ENCODE results near the gene TSPAN9.

TSPAN9 gene

DNA sequence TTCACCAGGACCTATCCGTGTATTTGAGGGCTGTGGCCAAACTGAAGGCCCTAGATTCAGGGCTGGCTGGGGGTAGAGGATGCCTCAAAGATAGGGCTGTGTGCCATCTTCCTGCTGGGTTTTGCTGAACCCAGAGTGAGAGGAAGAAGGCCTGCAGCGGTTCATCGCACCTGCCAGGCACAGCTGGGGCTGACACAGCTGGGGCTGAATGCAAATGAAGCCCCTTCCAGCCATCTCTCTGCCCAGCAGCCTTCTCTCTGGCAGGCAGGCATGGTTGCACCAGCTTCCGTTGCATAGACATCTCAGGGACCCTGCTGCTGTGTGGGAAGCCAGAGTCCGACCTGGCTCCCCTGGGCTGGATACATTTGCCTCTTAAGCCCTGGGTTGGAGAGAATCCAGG is 152.4 kb downstream of the TSPAN9 start:
- DNase-seq = no peak

DNA sequence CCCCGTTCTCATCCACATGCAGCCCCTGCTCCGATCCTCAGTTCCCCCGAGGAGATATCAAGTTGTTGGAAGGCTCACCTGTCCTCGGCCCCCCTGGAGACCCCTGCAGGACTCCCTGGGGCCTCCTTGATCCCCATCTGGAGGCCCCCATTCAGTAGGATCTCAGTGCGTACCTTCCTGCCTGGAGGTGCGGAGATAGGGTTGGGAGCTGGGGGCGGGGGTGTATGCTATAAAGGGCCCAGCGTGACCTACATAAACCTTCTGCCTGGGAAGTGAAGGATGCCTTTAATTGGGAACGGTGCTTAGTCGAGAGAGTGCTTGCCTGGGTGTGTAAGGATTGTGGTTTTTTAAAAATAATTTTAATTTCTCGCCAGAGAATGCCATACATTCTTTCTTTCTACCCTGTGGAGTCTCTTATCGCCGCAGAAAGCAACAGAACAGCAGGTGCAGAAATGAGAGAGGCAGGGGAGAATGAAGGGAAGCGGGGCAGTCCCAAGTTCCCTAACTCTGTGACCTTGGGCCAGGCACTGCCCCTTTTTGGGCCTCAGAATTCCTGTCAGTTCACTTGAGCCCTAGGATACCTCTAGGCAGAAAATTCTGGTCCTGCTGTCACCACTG is 153.7 kb downstream of the TSPAN9 start:
- no peak for DNase-seq

DNA sequence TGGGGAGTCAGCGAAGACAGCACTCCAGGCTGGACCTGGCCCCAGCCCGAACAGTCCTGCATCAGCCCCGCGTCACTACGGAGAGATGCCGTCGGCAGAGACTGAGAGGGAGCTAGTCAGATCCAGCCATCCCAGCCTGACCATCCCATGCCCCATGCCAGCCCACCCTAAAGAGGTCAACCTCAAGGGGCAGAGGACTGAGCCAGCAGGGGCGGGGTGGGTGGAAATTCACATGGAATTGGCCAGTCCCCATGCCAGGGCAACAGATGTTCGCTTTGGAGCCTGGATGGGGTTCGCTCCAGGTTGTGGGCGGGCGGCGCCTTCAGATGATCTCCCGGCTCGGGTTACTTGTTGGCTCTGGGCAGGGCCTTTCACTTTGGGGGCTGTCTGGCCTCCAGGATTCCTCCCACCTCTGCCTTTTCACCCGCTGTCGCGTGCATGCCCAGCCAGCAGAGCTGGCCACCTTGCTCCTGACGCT is 154.3 kb downstream of the TSPAN9 start:
- no peak for DNase-seq

DNA sequence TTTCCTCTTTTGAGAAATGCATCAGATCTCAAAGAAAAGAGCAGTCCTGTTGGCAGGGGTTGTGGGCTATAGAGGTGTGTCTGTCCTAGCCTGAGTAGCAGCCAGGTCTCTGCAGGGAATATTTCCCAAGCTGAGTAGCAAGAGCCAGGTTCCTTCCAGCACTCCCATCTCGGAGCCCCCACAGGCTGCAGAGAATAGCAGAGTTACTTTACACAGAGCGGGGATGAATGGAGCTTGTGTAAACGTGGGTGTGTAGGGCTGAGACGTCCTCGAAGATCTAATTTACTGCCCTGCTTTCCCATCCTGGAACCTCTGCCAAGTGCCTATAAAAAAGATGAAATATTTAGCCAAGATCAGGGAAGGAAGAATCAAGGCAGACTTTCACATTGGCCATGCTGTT is 156.6 kb downstream of the TSPAN9 start:
- DNase-seq = no peak

DNA sequence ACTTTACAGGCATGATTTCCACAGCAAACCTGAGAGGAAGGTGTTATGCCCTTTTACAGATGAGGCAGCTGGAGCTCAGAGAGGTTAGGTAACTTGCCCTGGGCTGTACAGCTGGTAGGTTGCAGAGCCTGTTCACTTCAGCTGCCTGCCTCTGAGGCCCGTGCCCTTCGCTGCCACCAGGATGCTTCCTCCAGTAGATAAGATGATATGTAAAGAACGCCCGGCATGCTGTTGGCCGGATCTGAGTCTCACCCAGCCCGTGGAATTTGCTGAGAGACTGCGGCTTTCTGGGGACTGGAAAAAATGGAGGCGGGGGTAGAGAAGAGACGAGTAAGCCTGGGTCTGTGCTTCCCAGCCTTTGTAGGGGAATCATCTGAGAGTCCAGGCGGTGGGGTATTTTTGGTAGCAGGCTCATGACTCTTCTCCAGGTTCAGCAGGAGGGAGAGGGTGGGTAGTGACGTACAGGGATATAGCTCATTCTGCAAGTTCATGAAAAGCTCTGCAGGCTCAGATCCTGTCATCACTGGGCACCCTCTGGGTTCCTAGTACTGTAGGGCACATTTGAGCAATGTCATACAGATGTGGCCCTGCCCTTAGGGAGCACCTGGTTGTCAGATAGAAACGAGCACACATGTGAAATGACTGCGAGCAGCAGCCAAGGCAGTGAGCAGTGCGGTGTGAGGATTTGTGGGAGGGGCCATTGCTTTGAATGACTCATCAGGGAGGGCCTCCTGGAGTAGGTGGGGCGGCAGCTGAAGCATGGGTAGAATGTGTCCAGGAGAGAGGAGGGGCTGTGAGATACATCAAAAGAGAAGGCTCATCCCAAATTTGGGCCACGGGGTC is 159.4 kb downstream of the TSPAN9 start:
- DNase-seq = peak in 2 of 3 donors; percentile 19 to 20

DNA sequence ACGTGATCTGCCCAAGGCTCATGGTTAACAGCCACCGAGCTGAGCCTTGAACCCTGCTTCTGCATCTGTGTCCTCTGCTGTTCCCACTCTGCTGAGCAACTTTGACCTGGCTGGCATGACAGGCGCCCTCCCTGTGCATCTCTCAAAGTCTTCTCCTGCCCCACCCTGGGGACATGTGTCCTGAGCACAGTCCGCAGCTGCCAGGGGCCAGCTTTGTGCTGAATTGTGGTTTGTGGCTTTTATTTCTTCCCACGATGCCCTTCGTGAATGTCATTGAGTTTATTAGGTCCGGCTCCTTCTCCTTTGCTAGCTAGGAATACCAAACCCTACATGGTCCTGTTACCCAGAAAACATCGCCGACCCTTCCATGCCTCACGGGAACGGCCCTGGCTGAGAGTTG is 161.0 kb downstream of the TSPAN9 start:
- no peak for DNase-seq

DNA sequence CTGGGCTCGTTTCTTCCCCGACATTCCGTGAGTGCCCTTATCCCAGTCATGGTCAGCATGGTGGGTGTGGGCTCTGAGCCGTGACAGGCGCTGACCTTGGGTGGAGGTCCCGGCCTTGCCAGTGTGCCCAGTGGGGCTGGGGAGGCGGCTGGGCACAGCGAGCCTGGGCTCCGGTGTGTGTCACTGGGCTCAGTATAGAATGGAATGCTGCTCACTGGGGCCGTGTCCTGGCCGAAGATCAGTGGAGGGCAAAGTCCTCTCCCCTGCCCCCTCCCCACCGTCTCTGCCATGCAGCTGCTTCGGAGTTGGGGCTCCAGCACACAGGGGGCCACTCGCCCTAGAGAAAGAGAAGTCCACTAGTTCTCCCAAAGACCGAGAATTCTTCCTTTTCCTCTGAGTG is 164.4 kb downstream of the TSPAN9 start:
- DNase-seq = no peak

DNA sequence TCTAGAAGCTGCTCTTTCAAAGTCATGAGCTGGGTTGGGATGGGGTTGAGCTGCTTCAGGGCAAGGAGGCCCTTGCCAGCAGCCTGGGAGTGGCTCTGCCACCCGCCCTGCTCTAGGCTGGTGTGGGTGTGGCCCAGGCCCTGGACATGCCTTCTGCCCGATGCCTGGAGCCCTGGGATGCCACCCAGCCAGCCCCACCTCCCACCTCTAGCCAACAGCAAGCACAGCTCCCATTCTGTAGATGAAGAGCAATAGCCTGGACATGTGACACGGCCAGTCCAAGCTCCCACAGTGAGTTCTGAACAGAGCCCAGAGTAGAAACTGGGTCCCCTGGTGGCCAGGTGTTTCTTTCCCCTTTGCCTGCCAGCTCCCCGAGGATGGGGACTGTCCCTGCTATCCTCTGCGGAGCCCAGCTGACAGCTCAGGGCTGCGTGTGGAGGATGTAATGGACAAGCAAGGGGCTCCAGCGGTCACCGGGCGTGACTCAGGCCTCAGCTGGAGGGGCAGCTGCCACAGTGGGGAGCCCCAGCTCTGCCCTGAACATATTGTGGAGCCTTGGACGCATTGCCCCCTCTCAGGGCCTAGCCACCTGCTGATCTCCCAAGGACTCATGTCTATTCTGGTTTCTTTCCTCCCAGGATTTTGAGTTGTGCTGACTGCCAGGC is 165.2 kb downstream of the TSPAN9 start:
- DNase-seq = no peak

DNA sequence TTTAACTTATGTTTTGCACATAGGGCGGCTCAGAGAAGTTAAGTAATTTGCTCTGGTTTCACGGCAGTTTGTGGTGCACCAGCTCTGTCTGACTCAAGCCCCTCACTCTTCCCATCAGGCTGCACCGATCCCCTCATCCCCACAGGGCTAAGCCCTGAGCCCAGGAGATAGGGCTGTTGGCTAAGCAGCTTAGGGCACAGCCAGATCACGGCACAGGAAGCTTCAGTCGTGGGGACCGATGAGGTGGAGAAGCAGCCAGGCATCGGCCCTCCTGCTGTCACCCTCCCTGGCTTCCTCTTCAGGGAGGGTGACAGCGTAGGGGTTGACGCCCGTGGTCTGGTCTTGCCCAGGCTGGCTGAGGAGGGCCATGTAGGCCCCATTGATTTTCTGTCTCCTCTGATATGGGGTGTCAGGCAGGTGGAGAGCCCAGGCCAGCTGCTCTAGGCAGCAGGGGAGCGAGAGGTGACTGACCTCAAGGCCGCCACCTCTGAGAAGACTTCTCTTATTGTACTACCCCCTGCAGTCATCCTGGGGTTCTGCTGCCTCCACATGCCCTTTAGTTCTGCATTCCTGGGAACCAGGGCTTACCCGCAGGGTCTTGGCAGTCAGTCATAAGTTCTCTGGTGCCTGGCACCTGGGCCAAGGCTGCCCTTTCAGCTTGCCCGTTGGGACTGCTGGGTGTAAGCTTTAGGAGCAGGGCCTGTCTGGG is 166.4 kb downstream of the TSPAN9 start:
- DNase-seq = no peak

DNA sequence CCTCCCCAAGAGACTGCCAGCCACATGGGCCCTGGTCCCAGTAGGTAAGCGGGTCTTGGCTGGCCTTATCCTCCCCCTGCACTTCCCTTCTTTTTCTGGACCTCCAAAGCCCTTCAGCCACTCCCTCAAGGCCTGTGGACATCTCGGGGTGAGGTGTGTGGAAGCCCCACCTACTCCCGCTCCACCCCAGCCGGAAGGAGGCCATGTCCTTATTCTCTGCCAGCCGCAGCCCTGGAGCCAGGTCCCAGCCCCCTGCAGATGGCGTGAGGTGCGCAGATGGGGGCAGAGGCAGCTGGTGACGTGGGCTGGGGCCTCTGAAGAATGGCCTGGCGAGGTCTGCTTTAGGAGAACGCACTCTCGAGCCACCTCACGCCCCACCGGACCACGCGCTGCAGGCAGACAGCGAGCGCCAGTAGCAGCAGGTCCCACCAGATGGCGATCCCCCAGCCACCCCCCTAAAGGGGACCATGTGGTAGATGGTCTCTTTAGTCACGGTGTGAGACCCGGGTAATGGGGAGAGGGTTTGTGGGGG is 167.1 kb downstream of the TSPAN9 start:
- DNase-seq = no peak

DNA sequence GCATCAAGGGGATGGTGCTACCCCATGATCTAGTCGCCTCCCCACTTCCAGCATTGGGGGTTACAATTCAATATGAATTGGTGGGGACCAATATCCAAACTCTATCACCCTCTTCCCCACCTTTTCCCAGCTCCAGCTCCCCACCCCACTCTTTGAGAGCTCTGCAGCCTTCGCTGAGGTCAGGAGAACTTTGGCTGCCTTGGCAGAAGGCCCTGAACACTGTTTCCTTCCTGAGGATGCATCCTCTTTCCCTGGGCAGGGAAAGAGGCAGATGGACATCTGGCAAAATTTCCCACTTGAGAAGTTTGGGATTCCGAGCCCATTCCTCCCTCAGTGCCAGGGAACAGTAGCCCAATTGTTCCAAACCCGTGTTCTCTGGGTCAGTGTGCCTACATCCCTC is 169.1 kb downstream of the TSPAN9 start:
- DNase-seq = no peak

DNA sequence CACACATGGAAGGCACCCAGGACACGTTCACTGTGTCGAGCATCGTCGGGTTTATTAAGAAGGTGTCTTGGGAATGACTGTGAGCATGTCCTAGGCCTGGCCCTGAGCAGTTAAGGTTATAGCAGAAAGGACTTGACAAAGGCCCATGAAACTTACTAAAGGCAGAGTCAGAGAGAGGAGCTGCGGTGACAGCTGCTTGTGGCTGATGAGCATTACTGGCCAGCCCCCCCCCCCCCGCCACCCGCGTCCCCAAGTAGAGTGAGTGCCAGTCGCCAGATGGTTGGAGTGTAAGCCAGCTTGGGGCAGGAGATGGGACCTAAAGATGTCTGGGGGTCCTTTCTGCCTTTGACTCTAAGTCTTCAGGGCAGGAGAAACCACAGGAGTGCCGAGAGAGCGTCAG is 169.9 kb downstream of the TSPAN9 start:
- no peak for DNase-seq

DNA sequence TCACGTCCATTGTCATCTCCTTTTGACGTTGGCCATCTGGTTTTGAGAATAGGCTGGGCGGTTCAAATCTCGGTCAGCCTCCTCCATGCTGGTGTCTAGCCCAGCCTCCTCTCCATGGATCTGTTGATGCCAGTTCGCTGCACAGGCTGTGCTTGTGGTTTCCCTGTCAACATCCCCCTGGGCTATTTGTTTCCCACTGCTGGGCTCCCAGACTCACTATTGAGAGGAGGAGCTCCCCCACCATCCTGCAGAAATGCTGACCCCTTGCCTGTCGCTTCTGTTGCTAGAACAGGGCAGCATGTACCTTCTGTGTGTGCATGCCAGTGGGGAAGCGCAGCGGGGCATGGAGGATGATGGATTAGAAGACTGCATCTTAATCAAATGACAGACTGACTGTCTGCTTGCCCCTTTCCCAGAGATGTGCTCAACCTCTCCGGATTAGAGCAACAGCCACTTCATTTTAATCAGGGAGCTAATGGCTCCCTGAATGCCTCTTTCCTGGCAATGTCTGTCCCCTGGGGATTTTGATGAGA is 170.5 kb downstream of the TSPAN9 start:
- peak in 1 of 3 donors; percentile 17 for DNase-seq

DNA sequence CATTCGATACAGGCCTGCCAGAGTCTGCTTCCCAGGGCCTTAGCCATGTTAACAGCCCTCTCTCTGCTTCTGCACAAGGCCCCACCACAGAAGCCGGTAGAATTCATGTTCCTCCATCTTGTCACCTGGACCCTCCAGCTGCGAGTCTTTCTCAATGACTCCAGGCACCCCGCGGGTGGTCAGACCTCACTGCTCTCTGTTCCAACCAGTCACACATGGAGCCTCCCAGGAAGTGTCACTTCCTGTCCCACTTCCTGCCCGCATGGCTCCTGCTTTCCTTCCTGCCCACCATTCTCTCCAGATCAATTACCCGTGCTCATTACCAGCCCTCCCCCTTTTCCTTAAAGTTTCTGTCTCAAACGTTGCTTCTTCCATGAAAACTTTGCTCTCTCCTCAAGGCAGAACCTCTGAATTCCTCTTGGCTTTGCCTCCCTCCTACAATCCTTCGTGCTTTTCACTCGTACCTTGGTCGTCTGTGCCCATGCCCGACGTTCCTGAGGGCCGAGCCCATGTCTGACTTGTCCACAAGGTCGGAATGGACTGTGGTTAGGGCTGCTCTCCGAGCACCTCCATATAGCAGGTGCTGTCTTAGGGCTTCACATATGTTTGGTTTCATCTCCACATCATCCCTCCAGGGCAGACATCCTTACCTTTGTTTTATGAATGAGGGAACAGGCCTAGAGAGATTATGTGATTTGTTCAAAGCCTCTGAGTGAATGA is 172.1 kb downstream of the TSPAN9 start:
- DNase-seq = peak in 2 of 3 donors; percentile 27 to 41

DNA sequence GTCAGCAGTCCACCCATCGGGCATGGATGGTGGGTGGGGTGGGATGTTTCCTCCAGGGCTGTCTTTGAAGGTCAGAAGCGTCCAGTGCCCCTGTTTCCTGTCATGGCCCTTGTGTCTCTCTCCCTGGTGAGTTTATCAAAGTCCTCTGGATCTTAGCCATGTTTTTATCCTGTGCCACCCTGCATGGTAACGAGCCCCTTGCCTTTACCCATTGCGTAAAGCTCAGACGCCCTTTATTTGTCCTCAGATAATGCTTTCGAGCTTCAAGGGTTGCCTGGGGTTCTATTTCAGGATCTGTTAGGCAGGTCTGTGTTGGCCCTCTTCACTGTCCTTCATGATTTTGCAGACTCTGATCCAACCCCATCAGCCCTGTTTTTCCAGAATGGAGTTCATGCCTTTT is 172.9 kb downstream of the TSPAN9 start:
- no peak for DNase-seq

DNA sequence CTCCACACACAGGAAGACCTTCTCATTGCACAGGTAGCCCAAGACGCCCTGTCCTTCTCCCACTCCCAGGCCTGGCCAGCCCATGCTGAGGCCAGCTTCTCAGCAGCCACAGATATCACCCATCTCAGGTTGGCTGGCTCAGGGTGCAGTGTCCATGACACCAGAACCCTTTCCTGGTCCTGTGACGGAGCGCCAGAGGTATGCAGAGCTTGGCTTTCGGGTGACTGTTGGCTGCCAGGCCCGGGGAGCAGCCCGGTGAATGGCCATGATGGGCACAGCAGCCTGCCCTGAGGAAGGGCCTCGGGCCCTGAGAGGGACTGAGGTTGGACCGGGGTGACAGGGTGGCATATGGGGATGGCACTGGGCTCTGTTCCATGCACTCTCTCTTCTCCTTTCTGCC is 173.4 kb downstream of the TSPAN9 start:
- no peak for DNase-seq

DNA sequence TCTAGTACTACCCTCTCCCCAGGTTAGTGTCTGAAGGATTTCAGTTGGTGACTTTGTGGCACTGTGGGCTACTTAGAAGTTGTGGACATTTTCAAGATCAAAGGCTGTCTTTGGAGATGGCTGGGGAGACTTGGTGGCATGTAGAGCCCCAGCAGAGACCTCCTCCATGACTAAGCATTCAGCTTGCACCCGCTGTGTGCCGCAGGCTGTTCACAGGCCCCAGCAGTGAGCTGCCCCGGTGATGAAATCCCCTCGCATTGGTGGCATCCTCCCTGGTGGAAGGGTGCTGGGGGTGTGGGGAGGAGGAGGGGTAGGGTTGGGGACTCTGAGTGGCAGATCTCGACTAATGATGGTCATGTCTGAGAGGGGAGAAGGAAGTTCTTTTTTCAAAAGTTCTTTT is 173.9 kb downstream of the TSPAN9 start:
- peak; percentile 29 to 41 (median 39) for DNase-seq

DNA sequence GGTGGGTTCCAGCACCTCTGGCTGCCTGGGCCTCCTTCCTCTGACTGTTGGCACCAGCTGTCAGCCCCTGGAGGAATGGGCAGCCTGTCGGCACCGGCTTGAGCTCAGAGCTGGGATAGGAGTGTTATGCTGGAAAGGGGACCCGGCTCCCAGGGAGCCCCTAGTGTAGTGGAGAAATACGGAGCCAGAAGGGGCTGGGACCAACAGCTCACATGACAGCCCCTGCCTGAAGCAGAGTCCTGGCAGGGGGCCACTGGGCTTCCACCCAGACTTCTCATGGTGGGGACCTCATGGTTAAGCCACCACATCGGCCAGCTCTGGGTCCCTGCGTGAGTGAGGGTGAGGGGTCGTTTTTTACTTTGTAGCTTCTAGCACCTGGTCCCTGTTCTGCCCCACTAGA is 174.5 kb downstream of the TSPAN9 start:
- DNase-seq = no peak

DNA sequence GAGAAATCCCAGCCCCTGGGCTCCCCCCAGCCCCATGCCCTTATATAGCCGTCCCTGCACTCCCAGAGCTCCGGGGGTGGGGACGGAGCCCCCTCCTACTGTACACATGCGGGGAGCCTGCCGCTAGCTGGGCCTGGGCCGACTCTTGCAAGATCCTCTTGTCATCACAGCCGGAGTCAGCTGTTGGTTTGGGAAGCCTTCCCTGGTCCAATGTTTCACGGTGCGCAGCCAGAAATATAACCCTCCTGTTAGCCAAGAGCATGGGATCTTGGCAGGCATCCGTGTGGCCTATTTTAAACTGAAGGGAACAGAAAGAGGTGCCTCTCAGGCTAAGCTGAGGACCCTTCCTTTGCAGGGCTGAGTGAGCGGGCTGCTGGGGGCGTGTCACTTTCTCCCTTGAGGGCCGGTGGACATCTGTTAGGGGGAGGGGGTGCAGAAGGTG is 175.3 kb downstream of the TSPAN9 start:
- DNase-seq = no peak

DNA sequence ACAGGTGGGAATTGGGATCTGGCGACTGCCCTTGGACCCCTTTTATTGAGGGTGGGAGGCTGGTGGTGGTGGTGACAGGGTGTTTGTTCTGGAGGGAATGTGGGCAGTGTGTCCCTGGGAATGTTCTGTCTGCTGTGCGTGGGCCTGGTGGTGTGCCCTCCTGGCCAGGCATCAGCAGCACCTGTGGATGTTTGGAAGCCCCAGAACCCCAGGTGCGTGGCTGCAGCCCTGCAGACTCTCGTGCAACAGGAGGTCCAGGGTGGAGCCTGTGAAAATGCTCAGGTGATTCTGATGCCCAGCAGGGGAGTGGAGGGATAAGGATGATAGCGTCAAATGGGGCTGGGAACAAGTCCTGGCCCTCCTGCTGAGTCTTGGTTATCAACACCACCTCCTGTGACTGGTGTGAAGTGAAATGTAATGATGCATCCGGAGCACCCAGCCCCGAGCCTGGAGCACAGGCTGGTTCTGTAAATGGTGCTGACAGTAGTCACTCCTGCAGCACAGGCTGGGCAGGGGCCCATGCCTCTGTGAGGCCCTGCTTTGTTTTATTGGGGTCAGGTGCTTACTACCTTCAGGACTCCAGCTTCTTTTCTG is 176.6 kb downstream of the TSPAN9 start:
- no peak for DNase-seq

DNA sequence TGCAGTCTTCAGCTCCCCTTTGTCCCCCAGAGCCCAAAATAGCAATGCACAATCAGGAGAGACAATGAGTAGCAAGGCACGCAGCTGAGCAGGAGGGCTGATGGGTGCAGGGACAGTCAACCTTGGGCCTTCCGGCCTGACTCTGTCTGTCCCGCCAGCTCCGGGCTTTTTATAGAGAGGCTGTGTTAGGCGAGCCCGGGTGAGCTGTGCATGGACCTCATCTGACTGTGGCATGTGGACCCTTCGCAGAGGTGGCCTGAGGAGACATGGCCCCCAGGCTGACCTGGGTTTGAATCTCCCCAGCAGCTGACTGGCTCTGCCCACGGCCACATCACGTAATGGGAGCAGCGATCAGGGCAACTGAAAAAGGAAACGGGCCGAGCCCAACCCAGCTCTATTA is 177.9 kb downstream of the TSPAN9 start:
- DNase-seq = no peak
